Stimulated activated CD8-positive, alpha-beta memory T cell treated with anti-CD3 and anti-CD28 coated beads, Interleukin-15, amount 100 ng/mL, for 4 hours (primary cell): ENCODE results near the gene EFCAB10.

ENCODE experiments used
- DNase-seq, 2 donors: peaks; one replicate each; pipeline ENCODE4 v3.0.0-alpha.2; 2020; ENCODE audit warnings: low read depth in 2 of 2

Gene EFCAB10, protein sequence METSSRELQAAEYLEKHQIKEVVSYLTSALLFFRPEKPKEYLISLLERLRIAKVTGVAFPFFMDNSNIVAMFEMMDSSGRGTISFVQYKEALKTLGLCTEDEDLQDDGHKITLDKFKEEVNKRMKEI

DNA sequence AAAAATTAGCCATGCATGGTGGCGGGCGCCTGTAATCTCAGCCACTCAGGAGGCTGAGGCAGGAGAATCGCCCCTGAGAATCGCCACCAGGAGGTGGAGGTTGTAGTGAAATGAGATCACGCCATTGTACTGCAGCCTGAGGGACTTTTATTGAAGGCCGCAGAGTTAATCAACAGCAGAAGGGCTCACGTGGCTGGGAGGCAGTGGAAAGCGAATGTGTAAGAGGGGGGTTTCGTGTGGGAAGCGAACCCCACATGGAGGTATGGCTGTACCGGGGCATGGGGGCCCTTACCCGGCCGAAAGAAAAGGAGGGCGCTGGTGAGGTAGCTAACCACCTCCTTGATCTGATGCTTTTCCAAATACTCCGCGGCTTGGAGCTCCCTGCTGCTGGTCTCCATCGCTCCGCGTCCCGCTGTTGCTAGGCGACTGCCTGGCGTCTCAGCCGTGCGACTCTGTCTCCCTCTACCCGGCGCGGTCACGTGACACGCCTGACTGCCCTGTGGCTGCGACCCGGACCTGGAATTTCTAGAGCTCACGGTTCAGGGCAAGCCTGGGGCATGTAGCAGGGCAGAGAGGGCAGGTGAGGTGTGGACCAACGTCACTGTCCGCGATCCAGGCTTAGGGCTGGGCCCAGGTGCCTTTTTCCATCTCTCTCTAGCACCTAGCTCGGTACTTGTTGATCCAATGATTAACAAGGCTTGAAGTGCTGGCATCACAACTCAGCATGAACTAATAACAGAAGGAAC is at the start of gene EFCAB10:
TSS of gene EFCAB10 (minus strand) at position 428 of the 746 bp plus-strand sequence. CDS start at position 398, 30 bp downstream.
- no peak for DNase-seq

DNA sequence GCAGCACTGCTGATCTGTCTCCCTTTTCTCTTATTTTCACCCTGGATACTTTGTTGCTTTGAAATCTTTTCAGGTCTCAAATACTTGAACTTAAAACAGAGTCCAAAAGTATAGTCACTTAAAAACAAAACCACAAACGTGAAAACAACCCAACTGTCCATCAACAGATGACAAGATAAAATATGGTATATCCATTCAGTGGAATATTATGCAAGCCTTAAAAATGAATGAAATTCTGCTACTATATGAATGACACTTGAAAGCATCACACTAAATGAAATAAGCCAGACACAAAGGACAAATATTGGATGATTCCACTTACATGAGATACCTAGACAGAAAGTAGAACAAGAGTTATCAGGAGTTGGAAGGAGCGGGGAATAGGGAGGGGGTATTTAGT is 44.7 kb upstream of the EFCAB10 start:
- no peak for DNase-seq

DNA sequence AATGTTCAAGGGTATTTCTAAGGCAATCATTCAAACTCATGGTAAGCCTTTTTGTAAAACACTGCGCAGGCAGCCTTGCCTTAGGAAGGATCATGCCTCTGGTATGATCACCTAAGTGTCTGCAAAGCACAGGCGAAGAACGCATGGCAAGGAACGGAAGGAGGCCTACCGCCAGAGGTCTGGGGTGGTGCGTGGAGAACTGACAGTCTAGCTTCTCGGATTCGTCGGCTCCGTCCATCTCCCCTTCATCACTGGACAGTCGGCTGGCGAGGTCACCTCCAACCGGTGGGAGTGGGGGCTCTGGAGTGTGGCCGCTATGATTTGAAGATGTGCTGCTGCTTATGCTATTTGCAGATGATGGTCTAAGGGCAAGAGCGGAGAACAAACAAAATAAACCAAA is 42.6 kb upstream of the EFCAB10 start:
- no peak for DNase-seq

DNA sequence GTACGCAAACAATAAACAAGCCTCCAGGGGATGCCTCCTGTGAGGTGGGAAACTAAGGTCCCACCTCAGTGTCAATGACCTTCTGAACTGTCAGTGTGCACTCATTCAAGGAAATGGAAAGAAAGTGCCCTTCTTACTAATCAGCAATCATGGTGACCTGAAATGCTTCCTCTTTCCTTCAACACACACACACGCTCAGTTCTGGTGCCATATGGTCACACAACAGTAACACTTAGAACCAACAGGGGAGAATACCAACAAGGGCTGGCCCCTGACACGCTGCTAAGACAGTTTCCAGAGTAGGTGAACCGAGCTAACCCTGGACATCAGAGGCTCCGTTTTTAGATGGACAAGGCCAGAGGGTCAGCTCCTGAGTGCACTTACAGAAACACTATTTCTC is 42.1 kb upstream of the EFCAB10 start:
- DNase-seq = no peak

DNA sequence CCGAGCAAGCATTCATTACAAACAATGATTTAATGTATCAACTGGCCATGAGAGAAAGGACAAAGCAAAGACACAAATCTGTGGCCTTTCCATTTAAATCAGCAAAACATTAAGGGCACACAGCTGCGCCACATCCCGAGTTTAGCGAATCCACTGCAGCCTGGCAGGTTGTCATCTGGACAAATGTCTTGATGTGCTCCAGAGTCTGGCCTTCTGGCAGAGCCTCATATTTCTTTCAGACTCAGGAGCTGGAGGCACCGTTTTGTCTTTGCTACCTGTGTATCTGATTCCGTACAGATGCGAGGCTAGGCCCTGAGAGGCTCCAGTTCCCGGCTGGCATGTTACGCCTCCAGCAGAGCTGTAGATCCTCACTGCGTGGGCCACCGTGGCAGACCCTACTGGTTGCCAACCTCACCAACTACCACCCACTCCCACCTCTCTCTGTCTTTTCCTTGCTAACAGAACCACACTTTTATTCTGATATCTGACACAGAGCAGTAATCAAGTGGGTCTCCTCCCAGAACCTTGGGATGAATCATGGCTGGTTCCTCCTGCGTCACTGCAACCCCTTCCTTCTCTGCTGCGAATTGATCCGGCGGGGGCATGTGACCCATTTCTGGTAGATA is 40.9 kb upstream of the EFCAB10 start:
- no peak for DNase-seq

DNA sequence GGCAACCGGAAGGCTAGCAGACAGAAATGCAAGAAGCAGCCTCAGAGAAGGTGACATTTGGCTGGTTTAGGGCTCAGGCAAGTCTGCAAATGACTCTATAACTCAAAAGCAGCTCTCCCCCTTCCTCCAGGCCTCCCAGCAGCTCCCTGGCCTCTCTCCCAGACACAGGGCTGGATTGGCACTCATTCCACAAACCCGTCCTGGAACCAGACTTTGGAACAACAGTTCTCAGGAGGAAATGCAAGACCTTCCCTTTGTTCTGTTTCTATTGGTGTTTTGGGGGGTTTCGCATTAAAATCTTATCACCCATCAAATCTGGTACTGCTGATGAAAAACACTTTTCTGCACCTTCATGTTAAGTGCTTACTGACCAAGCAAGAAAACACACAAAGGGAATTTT is 40.3 kb upstream of the EFCAB10 start:
- no peak for DNase-seq

DNA sequence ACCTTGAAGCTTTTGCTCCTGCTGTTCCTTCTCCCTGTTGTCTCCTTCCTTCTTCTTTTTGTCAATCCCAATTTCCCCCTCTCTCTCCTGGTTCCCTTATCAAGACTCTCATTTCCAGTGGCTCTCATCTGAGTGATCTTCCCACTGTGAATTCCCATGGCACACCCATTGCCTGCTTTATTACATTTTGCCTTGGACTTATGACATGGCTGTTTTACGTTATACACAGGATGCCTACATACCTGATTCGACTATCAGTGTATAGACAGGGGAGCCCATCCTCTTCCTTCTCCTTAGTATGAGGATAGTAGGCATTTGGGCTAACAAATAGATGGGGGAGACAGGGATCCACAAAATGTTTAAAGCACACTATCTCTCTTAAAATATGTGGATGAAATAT is 39.9 kb upstream of the EFCAB10 start:
- DNase-seq = no peak

DNA sequence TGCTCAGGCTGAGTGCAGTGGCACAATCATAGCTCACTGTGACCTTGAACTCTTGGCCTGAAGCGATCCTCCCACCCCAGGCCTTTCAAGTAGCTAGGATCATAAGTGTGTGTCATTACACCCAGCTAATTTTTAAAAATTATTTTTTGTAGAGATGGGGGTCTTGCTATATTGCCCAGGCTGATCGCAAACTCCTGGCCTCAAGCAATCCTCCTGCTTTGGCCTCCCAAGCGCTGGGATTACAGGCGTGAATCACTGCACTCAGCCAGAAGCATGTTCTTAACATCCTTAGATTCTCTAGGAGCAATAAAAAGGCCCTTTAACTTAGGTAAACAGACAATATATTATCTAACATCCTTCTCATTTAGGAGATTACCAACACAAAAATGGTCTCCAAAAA is 38.3 kb upstream of the EFCAB10 start:
- DNase-seq = no peak

DNA sequence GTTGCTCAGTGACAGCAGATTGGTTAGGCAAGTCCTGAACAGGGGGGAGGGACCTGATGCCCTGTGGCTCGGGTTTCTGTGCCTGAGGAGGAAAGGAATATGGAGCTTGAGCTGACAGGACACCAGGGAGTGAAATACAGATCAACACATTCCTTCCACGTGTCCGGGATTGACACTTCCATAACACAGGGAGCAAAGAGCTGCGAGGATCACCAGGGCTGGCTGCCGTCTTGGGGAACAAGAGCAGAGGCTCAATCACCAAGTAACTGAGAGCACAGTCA is 36.7 kb upstream of the EFCAB10 start:
- DNase-seq = no peak

DNA sequence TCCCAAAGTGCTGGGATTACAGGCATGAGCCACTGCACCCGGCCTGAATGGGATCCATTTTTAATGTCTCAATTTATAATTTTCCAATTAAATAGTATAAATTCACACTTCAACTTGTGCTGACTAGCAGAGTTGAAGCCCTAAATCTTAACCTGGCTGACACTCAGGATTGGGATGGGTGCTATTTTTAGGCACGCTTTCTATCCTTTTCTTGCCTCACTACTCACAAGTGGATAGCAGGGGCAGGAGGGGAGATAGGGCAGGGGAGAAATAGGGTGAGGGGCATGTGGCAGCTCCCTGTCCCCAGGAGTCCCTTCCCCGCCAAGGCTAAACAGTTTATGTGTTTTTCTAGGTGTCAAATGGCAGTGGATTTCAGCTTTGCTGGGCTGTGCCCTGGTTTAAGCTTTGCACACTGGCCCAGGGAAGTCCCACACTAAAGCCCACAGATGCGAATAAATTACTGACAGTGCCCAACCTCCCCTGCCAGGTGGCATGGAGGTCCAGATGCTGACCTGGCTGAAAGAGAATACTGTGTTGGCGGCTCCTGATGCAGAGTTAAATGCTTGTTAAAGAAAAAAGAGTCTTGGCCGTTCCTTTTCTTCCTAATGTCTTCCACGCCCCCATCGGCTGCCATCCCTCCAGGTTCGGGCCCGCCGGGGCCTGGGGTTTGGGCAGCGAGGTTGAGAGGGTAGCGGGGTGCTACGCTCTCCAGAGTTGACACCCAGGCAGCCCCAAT is 36.2 kb upstream of the EFCAB10 start:
- DNase-seq = no peak

DNA sequence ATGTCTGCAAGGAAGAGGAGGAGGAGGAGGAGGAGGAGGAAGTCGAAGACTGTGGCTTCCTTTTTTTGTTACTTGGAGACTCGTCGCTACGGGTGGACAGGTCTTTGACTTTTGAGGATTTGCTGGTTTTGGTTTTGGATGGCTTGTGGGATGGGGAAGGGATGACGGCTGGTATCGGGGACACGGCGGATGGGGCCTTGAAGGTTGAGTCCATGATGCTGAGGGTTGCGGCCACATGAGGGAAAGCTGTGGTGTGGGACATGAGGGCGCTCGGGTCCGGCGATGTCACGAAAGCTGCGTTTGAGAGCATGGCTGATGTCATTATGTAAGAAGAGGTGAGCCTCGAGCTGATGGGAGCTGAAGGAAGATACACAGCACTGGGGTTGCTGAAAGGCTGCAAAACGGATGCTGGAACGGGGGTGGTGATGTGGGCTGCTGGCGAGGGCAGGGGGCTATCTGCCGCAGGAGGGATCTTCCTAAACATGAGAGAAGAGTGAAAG is 33.1 kb upstream of the EFCAB10 start:
- no peak for DNase-seq

DNA sequence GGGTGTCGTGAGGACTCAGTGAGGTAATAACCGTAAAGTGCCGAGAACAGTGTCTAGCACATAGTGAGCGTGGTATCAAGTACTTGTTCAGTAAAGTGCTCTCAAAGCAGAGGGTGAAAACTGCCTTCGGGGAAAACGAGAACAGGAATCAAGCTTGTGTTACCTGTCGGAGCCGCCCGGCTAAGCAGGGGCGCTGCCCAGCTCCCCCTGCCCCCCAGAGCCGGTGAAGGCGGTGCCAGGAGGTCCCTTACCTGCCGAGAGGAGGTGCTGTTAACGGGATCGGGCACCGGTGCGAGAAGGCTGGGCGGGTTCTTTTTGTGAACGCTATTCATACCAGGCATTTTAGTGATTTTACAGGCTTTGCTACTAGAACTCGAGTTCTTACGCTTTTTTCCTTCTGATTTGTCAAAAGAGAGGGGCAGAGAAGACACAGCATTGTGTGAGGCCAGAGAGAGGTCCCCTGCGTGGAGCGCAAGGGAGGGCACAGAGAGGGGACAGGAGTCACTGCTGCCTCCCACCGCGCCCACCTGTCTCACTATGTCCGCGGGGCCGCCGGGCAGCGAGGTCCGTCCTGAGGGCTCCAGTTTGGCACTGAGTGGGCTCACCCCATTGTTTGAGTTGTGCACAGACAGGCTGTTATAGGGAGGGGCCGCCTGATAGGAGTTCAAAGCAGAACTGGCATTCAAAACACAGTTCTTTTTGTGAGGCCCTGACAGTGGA is 32.5 kb upstream of the EFCAB10 start:
- DNase-seq = no peak

DNA sequence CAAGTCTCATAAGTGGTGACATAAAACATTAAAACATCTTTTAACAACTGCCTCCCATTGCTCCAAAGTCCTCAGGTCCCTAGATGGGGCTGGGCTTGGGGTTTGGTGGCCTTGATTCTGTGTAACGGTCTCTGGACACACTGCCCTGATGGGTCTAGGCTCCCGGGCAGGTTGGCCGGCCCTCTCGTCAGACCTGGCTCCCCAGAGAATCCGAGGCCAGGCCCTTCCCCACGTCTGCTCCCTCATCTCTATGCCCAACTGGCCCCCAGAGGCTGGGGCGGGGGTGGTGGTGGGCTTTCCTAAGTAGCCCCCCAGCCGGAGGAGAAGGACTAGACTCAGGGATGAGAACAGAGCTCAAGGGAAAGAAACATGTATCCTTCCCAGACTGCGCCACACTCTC is 31.5 kb upstream of the EFCAB10 start:
- DNase-seq = no peak

DNA sequence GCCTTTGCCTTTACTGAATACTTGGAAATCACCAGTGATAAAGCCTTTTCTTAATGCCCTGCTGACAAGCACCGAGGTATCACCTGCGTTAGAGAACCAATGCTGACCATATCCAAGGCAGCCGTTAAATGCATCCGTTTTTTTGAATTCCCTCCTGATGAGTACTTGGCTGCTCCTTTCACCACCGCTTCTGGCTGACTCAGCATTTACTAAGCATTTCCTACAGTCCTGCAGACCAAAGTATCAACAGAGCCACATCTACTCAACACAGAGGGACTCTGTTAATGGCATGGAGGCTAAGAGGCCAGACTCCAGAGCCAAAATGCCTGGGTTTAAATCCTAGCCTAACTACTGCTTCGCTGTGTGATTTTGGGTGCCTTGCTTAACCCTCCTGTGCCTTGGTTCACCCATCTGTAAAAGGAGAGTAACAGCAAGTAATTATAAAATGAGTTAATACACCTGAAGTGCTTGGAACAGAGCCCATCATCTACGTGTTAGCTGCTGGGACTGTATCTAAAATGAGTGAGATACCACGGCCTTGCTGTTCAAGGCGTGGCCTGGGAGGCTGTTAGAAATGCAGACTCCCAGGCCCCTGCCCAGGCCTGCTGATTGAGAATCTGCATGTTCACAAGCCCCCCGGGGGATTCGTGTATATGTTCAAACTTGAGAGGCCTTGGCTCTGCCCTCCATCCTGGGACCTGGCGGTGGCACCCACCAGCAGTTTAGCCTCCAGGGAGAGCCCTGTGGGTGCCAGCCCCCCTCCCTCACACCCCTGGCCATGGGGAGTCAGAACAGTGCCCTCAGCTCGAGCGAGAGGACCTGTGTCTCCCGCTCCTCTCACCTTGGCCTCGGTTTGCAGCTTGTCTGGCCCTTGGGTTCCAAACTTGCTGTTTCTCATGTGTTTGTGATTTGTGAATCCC is 30.8 kb upstream of the EFCAB10 start:
- no peak for DNase-seq

DNA sequence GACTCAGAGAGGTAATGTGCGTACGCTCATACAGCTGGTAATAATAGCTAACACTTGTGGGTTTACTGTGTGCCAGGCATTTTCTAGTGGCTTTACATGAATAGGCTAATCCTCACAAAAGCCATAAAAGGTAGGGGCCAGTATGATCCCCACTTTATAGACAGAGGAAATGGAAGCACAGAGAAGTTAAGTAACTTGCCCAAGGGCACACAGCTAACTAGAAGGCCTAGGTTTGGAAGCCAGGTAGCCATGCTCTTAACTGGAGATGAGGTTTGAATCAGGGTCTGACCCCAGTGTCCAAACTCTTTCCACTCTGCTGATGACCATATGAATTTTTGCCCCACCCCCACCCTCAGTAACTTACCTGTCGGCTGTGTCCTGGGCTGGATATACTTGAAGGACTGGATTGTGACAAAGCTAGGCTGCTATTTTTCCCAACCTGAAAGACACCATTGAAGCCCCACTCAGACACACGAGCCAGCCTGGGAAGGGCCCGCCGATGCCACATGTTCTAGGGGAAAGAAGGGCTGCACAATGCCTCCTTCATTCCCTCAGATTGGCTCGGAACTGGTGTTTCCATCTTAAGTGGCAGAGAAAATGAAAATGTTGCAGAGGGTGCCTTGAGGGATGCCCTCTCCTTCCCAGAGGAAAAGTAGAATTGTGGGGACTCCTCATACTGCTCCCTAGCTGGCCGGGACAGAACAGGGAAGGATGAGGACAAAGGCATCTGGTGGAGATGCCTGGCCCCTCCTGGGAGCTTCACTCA is 29.1 kb upstream of the EFCAB10 start:
- no peak for DNase-seq

DNA sequence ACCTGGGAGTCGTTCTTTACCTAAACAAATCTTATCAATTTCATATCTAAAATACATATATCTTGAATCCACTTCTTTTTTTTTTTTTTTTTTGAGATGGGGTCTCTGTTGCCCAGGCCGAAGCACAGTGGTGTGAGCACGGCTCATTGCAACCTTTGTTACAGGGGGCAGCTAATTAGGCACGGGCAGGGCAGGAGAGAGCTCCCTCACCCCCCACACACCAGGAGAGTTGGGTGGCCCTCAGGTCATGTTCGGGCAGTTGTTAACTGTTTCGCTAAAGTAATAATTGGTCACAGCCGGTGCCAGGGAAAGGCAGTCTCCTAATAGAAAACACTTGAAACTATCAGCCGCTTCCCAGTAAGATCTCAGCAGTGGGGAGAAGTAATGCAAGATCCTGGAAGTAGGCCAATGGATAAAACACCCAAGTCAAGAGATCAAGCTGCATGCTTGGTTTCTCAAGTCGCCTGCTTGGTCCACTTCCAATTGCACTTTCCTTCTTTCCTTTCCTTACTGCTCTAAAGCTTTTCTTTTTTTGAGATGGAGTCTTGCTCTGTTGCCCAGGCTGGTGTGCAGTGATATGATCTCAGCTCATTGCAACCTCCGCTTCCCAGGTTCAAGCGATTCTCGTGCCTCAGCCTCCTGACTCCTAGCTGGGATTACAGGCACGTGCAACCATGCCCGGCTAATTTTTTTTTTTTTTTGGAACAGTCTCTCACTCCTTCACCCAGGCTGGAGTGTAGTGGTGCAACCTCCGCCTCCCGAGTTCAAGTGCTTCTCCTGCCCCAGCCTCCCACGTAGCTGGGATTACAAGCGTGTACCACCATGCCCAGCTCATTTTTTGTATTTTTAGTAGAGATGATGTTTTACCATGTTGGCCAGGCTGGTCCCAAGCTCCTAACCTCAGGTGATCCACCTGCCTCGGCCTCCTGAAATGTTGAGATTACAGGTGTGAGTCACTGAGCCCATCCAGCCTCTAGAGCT is 21.3 kb upstream of the EFCAB10 start:
- no peak for DNase-seq

DNA sequence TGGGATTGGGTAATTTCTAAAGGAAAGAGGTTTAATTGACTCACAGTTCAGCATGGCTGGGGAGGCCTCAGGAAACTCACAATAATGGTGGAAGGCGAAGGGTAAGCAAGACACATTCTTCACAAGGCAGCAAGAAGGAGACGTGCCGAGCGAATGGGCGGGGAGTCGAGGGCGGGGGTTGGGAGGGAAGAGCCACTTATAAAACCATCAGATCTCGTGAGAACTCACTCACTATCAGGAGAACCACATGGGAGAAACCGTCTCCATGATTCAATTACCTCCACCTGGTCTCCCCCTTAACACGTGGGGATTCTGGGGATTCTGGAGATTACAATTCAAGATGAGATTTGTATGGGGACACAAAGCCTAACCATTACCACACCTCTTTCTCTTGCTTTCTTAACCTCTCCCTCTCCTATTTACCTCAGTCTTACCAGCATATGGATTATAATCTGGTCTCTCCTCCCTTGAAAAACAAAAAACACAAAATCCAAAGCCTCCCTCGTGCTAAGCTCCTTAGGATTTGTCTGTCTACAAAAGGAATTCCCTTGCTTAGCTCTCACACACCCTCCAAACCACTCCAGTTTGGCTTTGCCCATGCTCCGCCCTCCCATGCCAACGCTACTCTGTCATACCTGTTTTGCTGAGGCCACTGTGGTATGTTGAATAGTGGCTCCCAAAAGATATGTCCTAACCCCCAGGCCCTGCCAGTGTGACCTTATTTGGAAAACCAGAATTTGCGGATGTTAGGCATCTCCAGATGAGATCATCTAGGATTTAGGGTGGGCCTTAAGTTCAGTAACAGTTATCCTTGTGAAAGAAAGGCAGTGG is 19.6 kb upstream of the EFCAB10 start:
- no peak for DNase-seq

DNA sequence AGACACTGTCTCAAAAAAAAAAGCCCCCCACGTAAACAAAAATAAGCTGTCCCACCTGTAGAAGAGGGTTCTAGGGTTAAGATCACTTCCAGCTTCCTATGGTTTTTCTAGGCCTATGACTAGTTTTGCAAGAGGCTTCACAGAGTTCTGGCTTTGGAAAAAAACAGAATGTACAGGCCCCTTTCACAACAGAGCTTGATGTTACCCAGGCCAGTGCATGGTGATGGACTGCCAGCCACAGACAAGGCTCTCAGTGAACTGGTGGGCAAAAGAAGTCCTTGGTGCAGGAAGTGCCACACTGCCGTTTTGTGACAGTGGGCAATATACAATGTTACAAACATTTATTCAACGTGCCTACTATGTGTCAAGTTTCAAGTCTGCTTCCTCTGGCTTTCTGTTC is 18.3 kb upstream of the EFCAB10 start:
- no peak for DNase-seq
